Bronchial epithelial cell (primary cell): ENCODE results near the gene ARHGAP15. TPM values are rescaled to one million over a fixed set of nuclear protein-coding genes. Genes with fewer than 3 reads are reported as not detected.

ENCODE experiments used
- DNase-seq: peaks from one replicate; pipeline ENCODE4 v3.0.0-alpha.2; 2010; ENCODE audit warnings: low read depth
- FAIRE-seq: peaks from 2 replicates; lab custom pipeline; 2011; peaks lifted over from hg19 to GRCh38; lab: Jason Lieb, UNC
- H3K27me3 ChIP-seq: 2 replicates; pipeline ENCODE4 v1.5.1; 2011; ENCODE audit warnings: low read length; ENCODE audit not compliant: control insufficient read depth, insufficient read depth
- H3K36me3 ChIP-seq: 2 replicates; pipeline ENCODE4 v1.5.1; 2011; ENCODE audit warnings: low read length; ENCODE audit not compliant: control insufficient read depth, insufficient read depth
- H3K4me3 ChIP-seq: 2 replicates; pipeline ENCODE4 v1.5.1; 2011; ENCODE audit warnings: mild to moderate bottlenecking, low read depth, low read length, control low read depth
- total RNA-seq: library from RNA; depleted of rRNA; stranded (reverse); fragments of >200 nt; gene quantifications from 2 replicates; pipeline ENCODE4 v1.2.1, GENCODE V29; 2014
- TF ChIP-seq, protein P1 (sequence below): IDR thresholded peaks from 2 replicates; pipeline ENCODE4 v1.5.1; 2011; ENCODE audit warnings: mild to moderate bottlenecking, moderate library complexity, low read length, control low read depth, inconsistent platforms; ENCODE audit not compliant: insufficient read depth, severe bottlenecking

The ARHGAP15 gene
- total RNA-seq, 1 donor from 2014 or later: not detected

DNA sequence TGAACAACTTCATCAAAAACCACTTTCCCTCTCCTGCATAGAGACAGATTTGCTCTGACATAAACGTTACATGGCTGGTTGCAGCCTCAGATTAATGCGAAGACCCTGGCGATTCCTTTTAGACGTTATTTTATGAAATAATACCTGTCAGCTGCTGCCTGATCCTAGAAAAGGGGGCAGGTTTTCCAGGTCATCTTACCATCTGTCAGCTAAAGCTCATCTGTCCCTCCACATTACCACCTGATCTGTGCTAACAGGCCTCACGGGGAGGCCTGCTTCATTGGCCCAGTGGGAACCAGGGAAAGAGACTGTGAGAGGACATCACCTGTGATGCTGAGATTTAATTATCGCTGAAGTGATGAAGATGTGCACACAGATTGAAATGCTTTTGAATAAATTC lies 261.0 kb downstream of the ARHGAP15 start:
- no peaks in the 10 kb centered on the region for H3K36me3 ChIP-seq
- DNase-seq: no peak
- no peaks in the 10 kb centered on the region for H3K27me3 ChIP-seq
- no peak for FAIRE-seq
- H3K4me3 ChIP-seq: no peak overlapping the region
- TF ChIP-seq, protein P1, sequence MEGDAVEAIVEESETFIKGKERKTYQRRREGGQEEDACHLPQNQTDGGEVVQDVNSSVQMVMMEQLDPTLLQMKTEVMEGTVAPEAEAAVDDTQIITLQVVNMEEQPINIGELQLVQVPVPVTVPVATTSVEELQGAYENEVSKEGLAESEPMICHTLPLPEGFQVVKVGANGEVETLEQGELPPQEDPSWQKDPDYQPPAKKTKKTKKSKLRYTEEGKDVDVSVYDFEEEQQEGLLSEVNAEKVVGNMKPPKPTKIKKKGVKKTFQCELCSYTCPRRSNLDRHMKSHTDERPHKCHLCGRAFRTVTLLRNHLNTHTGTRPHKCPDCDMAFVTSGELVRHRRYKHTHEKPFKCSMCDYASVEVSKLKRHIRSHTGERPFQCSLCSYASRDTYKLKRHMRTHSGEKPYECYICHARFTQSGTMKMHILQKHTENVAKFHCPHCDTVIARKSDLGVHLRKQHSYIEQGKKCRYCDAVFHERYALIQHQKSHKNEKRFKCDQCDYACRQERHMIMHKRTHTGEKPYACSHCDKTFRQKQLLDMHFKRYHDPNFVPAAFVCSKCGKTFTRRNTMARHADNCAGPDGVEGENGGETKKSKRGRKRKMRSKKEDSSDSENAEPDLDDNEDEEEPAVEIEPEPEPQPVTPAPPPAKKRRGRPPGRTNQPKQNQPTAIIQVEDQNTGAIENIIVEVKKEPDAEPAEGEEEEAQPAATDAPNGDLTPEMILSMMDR: no peak

DNA sequence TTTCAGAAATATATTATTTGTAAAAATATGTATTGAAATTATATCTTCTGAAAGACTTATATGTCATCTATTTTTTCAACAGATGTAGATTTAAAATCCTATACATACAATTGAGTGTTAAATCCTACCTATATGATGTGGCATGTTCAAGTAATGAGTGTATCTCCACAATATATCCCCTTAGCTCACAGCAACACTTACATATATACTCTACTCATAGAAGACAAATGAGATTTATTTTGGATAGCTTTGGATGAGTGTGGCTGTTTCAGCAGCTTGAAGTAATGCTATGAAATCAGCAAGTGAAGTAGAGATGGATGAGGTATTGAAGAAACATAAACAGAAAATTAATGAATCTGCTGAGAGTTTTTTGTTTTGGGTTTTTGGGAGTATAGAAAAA lies 263.1 kb downstream of the ARHGAP15 start:
- FAIRE-seq (no peak), DNase-seq (no peak)
- Histone ChIP-seq H3K27me3 (no peaks in the 10 kb centered on the region), H3K36me3 (no peaks in the 10 kb centered on the region), H3K4me3 (no peak overlapping the region)
- TF ChIP-seq, protein P1: no peak

DNA sequence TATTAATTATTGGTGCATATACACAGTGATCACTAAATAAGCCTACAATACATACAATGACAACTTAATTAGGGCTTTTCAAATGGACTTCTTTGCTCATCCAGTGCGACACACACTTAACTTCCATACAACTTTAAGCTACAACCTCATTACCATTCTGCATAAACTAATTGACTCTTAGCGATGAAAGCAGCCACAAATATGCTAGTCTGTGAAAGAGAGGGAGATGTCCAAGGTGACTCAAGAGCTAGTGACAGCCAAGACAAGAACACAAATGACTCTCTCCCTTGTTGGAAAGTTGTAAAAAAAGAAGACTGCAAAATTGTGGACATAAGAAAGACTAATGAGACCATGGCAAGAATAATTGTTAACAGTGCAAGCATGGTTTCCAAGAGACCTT lies 264.8 kb downstream of the ARHGAP15 start:
- FAIRE-seq (no peak), DNase-seq (no peak)

DNA sequence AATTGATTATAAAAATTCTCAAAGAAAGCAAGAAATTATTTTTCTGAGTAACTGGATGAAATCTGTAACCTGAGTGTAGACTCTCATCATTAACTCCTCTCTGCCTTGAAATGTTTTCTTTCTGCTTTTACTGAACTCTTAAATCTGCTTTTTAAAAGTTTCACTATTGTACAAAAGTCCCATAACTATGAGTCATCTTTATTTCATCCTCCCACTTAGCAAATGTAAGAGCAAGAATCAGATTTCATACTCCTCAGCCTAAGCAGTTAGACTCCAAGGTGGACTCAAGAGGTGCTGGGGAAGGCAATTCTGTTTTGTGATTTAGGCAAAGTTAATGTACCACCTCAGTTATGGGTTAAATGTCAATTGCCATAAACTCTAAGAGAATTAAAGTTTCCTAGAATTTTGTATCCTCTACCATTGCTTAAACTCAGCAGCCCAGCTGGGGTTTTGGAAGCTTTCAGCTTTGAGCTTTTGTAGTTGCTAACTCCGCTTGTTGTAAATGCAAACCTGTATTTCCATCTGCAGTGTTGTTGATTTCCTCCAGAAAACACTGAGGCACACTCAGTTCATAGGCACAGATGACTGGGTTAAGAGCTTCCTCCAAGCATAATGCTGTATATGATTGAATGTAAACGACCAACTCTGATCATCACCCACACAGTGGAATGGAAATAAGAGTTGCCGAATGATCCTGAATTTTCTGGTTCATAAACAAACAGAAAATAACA lies 268.8 kb downstream of the ARHGAP15 start:
- H3K4me3 ChIP-seq: no peak overlapping the region
- H3K36me3 ChIP-seq: no peaks in the 10 kb centered on the region
- no peaks in the 10 kb centered on the region for H3K27me3 ChIP-seq
- TF ChIP-seq, protein P1: no peak
- no peak for FAIRE-seq
- peak; percentile 81 for DNase-seq

More for the DNA sequence above, 264.8 kb downstream of the ARHGAP15 start:
- Histone ChIP-seq H3K27me3 (no peaks in the 10 kb centered on the region), H3K4me3 (no peak overlapping the region), H3K36me3 (no peaks in the 10 kb centered on the region)
- TF ChIP-seq, protein P1: no peak

DNA sequence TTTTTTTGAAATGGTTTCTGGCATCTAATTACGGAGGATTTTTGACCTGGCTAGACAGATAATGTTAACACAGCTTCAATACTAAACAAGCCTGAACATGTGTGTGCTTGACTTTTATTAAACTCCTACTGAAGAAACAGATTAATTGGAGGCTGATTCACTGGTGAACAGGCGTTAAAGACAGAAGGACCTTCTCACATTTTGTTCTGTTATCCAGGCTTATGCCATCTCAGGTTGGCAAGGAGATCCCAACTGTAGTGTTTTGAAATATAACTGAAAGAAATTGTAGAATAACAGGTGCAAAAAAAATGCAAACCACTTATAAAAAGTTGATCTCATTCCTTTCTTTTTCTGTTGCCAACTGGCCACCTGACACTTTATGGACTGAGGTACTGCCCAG lies 269.6 kb downstream of the ARHGAP15 start:
- TF ChIP-seq, protein P1: no peak
- DNase-seq: peak; percentile 92
- Histone ChIP-seq H3K27me3 (no peaks in the 10 kb centered on the region), H3K4me3 (no peak overlapping the region), H3K36me3 (no peaks in the 10 kb centered on the region)
- FAIRE-seq: no peak
